ENCODE measurements around the gene NEK6.

NEK6 gene

GRCh38 chr9:124299515-124300090 lies 41.9 kb downstream of the NEK6 start:
- DNase-seq = no peak

DNA sequence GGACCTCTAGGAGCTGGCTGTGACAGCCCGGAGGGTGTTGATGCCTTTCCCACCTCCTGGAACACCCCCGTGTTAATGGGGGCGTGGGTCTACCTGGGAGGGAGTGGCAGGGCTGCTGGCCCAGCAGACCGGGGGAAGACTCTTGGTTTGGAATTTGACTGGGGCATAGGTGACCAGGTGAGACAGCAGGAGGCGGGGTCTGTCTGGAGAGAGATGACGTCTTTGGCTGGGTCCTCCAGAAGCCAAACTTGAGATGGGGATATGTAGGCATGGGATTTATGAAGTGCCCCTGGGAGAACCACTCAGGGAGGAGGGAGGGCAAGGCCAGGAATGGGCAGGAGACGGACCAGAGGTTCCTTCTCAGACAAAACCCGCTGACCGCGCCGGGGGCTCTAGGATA lies 42.6 kb downstream of the NEK6 start:
- no peak for DNase-seq

DNA sequence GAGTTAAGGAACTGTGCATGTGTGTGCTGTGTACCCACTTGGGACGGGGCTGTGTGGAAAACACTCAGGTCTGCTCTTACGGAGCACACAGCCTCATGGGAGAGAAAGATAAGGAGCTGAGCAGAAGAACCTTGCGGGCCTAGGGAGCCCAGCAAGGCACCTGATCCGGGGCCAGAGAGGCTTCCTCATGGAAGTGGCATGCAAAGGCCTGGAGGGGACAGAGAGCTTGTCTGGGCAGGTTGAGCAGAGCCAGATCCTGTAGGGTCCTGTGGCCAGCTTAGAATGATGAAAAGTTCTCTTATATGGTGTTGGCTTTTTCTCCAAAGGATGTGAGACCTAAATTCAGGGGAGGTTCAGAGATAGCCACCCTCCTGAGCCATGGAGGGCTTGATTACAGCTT lies 45.2 kb downstream of the NEK6 start:
- DNase-seq = no peak

DNA sequence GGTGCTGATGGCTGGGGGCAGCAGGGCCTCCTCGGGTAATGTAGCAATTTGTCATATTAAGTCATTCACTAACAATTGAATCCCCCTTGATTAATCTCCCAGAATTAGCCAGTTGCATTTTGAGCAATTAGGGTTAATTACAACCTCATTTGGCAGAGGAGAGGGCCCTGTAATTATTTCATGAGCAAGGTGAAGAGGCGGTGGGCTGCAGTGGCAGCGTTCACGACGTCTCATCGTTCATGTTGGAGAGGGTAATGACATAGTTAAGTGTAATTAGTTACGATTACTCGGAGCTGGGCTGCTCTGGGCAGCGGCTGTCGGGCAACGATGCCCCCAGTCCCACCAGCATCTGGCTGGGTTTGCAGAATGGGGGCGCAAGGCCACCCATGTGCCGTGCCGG lies 46.0 kb downstream of the NEK6 start:
- DNase-seq = no peak

DNA sequence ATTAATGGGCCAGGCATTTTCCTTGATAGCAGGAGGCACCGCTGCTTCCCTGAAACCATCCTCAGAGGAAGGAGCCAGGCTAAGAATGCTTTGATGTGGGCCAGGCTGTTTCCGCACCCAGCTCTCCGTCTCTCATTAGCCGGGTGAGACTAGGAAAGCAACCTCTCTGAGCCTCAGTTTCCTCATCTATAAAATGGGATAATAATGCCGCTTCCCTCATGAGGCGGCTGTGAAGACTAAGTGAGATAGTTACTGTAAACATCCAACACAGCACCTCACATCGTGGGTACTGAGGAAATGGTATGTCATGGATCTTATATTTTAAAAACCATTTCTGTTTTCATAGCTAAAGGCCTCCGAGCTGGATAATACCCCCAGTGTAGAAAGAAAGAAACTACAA lies 46.5 kb downstream of the NEK6 start:
- no peak for DNase-seq

GRCh38 chr9:124306098-124306735 lies 48.5 kb downstream of the NEK6 start:
- no peak for DNase-seq

GRCh38 chr9:124307379-124308030 lies 49.8 kb downstream of the NEK6 start:
- DNase-seq = no peak

GRCh38 chr9:124308606-124309491 lies 51.1 kb downstream of the NEK6 start:
- DNase-seq = no peak

DNA sequence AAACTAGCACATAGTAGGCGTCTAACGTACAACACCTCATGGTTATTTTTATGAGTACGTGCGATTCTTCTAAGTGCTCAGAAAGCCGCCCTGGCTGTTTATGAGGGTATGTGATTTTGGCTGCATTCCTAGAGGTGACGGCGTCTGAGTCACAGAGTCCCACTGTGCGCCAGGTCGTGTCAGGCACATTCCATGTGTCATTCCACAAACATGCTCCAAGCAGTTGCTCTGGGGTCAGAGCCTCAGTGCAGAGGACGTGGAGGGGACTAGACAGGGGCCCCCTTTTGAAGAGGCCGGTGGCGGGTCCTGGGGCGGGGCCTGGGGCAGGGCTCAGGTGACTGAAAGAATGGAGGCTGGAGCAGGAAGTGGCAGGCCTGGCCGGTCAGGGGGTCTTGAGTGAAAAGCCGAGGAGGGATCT lies 51.9 kb downstream of the NEK6 start:
- no peak for DNase-seq

GRCh38 chr9:124311283-124311682 lies 53.5 kb downstream of the NEK6 start:
- no peak for DNase-seq

GRCh38 chr9:124312290-124313265 lies 54.8 kb downstream of the NEK6 start:
- DNase-seq = no peak

- no peak for DNase-seq
Observed at GRCh38 chr9:124313940-124314339, 56.2 kb downstream of the NEK6 start.

DNA sequence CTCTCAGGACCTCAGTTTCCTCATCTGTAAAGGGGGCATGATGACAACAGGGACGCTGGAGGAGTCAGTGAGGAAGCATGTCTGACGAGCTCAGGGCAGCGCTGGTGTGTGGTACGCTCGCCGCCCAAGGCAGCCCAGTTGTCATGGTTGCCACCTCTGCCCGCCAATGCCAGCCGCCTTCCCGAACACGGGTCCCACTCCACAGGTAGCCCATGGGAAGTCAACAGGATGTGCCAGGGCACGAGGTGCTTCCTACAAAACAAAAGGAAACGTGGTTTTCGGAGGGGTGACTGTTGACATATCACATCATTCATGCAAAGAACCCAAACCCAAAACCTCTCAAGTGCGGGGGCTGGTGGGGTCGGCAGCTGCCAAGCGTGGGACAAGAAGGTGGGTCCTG lies 58.1 kb downstream of the NEK6 start:
- DNase-seq = no peak

DNA sequence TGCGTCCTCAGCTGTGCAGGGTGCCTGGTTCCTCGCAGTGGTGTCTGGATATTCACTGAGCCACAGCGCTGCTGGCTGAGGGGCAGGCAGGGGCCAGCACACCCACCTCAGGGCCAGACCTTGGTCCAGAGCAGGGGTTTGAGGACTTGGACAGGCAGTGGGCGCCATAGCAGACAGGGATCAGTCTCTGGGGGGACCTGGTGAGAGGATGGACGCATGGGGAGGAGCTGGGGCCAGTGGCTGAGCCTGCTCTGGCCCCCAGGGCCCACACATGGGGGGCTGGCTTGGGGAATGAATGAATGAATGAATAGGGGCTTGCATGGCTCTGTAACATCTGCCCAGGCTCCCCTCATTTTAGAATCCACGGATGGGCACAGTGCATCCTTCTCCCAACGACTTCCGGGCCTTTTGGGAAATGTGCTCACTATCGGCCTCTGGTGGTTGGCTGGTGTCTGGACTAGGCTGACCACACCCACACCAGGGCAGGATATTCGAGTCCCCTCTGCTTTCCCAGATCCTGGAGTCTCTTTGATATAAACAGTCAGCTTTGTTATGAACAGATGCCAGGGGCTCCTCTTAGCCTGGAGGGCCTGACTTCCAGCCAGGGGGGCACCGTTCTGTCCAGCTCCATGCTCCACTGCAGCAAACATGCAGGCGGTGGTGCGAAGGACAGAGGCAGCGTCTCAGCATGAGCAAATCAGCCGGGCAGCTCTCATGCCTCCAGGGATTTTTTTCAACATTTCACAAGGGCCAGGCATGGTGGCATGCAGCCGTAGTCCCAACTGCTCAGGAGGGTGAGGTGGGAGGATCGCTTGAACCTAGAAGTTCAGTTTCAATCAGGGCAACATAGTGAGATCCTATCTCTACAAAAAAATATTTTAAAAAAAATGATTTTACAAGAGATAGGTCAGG lies 62.6 kb downstream of the NEK6 start:
- DNase-seq = peak; percentile 36

- DNase-seq = no peak
Observed at GRCh38 chr9:124321416-124321815, 63.7 kb downstream of the NEK6 start.

GRCh38 chr9:124321935-124322334 lies 64.2 kb downstream of the NEK6 start:
- DNase-seq = no peak

- DNase-seq = peak; percentile 1
Observed at GRCh38 chr9:124322618-124323432, 65.1 kb downstream of the NEK6 start.

GRCh38 chr9:124323904-124324303 lies 66.2 kb downstream of the NEK6 start:
- no peak for DNase-seq

GRCh38 chr9:124325816-124326215 lies 68.1 kb downstream of the NEK6 start:
- DNase-seq = no peak

DNA sequence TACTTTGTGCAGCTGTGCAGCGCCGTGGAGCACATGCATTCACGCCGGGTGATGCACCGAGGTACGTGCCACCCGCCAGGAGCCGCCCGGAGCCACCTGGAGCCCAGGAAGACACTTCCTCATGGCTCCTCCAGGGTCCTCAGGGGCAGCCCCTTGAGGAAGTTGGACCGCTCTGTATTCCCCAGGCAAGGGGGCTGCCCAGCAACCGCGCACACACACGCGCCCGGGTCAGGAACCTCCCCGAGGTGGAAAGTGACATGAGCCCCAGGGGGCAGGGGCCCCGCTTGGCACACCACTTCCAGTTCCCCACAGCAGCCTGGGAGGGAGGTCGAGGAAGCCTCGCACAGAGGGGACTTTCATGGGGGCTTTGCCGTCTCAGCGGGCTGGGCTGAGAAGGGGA lies 68.6 kb downstream of the NEK6 start:
- no peak for DNase-seq
